SJCRH30 (cell line): ENCODE results near the gene C12orf75. TPM values are rescaled to one million over a fixed set of nuclear protein-coding genes. Genes with fewer than 3 reads are reported as not detected.
A peak's percentile ranks its signal among the peaks of the same experiment; 100 is the strongest.
"Not testable (repeated sequence)": the region's sequence is repeated elsewhere in the genome, so short reads cannot be mapped to it uniquely, and the experiment has no call there.

ENCODE experiments used
- DNase-seq, 2 experiments: peaks; one replicate each; pipeline ENCODE4 v3.0.0-alpha.2; 2015 to 2020
- H3K27ac ChIP-seq: fragments of 250-450 bp; sonication (Bioruptor Pico); 2 replicates; pipeline ENCODE4 v1.5.1; 2020; ENCODE audit warnings: mild to moderate bottlenecking, moderate library complexity
- H3K27me3 ChIP-seq: fragments of 250-450 bp; sonication (Bioruptor Pico); 2 replicates; pipeline ENCODE4 v1.5.1; 2020; ENCODE audit warnings: mild to moderate bottlenecking, moderate library complexity
- H3K36me3 ChIP-seq: fragments of 250-450 bp; sonication (Bioruptor Pico); 2 replicates; pipeline ENCODE4 v1.5.1; 2020; ENCODE audit warnings: mild to moderate bottlenecking, moderate library complexity
- H3K4me1 ChIP-seq: fragments of 250-450 bp; sonication (Bioruptor Pico); 2 replicates; pipeline ENCODE4 v1.5.1; 2020; ENCODE audit warnings: mild to moderate bottlenecking, moderate library complexity
- H3K4me3 ChIP-seq: fragments of 250-450 bp; sonication (Bioruptor Pico); 2 replicates; pipeline ENCODE4 v1.5.1; 2020; ENCODE audit warnings: mild to moderate bottlenecking, moderate library complexity
- H3K9me3 ChIP-seq: fragments of 250-450 bp; sonication (Bioruptor Pico); replicated peaks from 2 replicates; pipeline ENCODE4 v1.5.1; 2020; ENCODE audit warnings: mild to moderate bottlenecking, moderate library complexity
- total RNA-seq: library from RNA; depleted of rRNA; stranded (reverse); fragments of >200 nt; shearing (Covaris generic); gene quantifications from 2 replicates; pipeline ENCODE4 v1.2.3, GENCODE V29; 2014

The C12orf75 gene
- total RNA-seq, 1 experiment from 2014 or later = 36.2 TPM

DNA sequence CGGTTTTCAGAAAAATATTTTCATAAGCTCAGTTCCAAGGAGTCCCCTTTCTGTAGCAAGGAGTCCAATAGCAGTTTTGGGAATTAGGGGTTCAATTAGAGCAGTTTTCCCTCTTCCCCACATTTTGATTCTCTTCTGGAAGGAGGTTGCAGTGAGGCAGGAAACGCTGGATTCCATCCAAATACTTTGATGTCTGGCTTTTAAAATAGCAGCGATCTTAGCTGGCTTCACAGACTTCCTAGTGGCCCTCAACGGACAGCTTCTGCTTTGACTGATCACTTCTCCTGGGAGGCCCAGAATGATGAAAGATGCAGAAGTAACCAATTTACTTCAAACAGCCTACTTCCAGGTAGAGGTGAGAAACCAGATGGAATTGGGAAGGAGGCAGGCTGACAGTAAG, 63.1 kb downstream of the C12orf75 start:
- Histone ChIP-seq H3K4me3 (no peak overlapping the region), H3K4me1 (peaks cover 4% of the 10 kb centered on the region), H3K36me3 (no peaks in the 10 kb centered on the region), H3K27me3 (no peaks in the 10 kb centered on the region), H3K27ac (no peak overlapping the region), H3K9me3 (no peaks in the 10 kb centered on the region)
- DNase-seq = no peak

DNA sequence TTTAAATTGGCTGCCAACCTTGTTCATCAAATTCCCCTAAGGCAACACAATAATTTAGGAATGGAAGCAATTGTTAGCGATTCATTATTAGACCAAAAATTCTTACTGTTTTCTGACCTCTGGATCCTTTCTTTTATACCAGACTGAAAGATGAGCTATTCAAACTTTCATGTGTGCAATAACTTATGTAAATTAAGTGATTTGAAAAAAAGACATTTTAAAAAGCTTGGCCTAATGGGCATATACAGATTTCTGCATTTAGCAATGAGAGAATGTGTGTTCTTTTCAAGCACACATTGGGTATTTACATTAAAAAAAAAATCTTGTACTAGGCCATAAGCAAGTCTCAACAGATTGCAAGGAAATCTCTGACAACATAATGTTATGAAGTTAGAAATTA, 65.5 kb downstream of the C12orf75 start:
- Histone ChIP-seq H3K4me1 (peaks cover 4% of the 10 kb centered on the region), H3K27ac (no peak overlapping the region), H3K36me3 (no peaks in the 10 kb centered on the region), H3K4me3 (no peak overlapping the region), H3K9me3 (no peaks in the 10 kb centered on the region), H3K27me3 (no peaks in the 10 kb centered on the region)
- DNase-seq = no peak

DNA sequence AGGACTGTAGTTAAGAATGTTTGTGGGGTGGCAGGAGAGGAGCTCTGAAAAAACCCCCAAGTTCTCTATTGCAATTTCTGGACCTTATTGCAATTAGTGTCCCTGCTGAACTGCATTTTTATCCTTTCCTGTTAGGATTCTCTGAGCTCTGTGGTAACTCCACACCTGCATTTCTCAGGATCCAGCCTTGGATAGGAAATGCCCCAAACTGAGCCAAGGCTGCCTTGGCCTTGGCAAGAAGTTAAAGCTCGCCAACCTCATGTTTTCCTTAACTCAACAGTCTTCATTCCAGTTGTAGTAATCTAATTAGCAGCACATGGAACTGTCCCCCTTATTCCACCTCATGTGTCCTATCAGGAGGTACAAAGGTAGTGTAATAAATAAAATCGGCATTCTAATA, 66.5 kb downstream of the C12orf75 start:
- H3K4me3 ChIP-seq = no peak overlapping the region

DNA sequence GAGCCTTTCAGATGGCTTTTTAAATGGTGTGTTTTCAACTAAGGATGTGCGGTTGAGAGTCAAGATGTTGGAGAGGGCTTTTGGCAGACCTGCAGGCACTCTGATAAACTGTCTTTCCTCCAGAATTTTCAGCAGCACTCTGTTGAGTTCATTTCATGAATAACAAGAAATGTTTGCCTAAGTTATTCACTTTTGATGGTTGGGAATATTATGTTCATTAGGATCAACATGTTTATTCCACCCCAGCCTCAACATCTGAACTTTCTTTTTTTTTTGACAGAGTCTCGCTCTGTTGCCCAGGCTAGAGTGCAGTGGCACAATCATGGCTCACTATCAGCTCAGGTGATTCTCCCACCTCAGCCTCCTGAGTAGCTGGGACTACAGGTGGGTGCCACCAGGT, 68.4 kb downstream of the C12orf75 start:
- Histone ChIP-seq H3K9me3 (no peaks in the 10 kb centered on the region), H3K4me3 (no peak overlapping the region), H3K27me3 (no peaks in the 10 kb centered on the region), H3K36me3 (no peaks in the 10 kb centered on the region), H3K4me1 (no peaks in the 10 kb centered on the region; the same call in 1 of the 2 replicates), H3K27ac (no peak overlapping the region)
- no peak for DNase-seq

More for the DNA sequence above, 66.5 kb downstream of the C12orf75 start:
- DNase-seq = no peak
- Histone ChIP-seq H3K9me3 (no peaks in the 10 kb centered on the region), H3K4me1 (peaks cover 4% of the 10 kb centered on the region), H3K27ac (no peak overlapping the region), H3K36me3 (no peaks in the 10 kb centered on the region), H3K27me3 (no peaks in the 10 kb centered on the region)

DNA sequence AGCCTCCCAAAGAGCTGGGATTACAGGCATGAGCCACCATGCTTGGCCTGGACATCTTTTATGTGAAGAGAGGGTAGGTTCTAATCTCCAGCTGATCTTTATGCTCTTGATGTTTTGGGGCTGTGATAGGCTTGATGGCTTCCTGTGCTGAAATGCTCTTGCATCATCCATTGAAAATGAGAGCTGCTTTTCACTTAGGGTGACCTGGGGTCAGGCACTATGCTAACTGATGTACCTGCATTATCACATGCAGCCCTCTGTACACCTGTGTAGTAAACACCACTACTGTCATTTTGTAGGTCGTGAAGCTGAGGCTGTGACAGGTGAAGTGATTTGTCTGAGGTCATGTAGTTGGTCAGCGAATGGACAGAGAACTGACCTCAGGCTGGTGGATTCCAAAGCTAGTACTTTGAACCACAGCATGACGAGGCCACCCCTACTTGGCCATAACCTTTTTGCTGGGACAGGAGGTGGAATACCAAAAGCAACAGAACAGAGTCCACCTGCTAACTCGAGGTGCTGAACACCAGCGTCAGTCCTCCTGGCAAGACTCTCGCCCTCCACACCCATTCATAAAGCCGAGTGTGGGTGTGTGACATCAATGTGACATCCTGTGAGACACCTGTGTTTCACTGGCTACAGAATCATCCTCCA, 69.1 kb downstream of the C12orf75 start:
- Histone ChIP-seq H3K27ac (no peak overlapping the region), H3K4me3 (no peak overlapping the region), H3K36me3 (no peaks in the 10 kb centered on the region), H3K9me3 (no peaks in the 10 kb centered on the region), H3K4me1 (no peaks in the 10 kb centered on the region), H3K27me3 (no peaks in the 10 kb centered on the region)
- DNase-seq = no peak

DNA sequence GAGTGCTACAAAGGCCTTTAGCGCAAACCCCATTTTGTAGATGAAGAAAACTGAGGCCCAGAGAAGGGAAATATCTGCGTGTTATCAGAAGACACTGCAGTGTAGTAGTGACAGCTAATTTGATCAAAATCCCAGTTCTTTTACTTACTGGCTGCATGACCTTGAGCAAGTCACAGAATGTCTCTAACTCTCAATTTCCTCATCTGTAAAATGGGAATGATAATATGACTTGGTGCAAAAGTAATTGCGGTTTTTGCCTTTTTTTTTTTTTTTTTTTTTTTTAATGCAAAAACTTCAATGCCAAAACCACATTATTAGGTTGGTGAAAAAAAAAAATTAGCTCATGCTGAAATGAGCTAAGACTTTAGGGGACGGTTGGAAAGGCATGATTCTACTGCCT, 69.7 kb downstream of the C12orf75 start:
- no peaks in the 10 kb centered on the region for H3K36me3 ChIP-seq

DNA sequence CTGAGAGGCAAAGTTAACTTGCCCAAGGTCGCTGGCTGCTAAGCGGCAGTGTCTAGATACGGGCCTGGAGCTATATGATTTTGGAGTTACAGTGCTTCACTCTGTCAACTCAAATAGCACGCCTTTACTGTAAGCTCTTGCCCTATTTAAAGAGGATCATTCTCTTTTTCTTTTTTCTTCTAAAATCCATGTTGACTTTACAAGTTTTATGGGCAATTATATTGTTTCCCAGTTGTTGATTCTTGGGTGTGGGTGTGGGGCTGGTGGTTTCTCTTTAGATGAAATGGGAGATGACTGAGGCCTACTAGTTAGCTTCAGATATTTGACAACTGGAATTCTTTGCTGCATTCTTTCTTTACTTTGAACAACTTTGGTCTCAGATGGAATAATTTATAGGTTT, 70.7 kb downstream of the C12orf75 start:
- Histone ChIP-seq H3K4me1 (no peaks in the 10 kb centered on the region), H3K4me3 (no peak overlapping the region), H3K9me3 (no peaks in the 10 kb centered on the region), H3K36me3 (no peaks in the 10 kb centered on the region), H3K27me3 (no peaks in the 10 kb centered on the region), H3K27ac (no peak overlapping the region)
- no peak for DNase-seq

More for the DNA sequence above, 69.7 kb downstream of the C12orf75 start:
- no peak for DNase-seq
- no peaks in the 10 kb centered on the region for H3K27me3 ChIP-seq
- H3K27ac ChIP-seq = no peak overlapping the region
- H3K4me3 ChIP-seq = no peak overlapping the region
- no peaks in the 10 kb centered on the region for H3K4me1 ChIP-seq
- H3K9me3 ChIP-seq = no peaks in the 10 kb centered on the region

DNA sequence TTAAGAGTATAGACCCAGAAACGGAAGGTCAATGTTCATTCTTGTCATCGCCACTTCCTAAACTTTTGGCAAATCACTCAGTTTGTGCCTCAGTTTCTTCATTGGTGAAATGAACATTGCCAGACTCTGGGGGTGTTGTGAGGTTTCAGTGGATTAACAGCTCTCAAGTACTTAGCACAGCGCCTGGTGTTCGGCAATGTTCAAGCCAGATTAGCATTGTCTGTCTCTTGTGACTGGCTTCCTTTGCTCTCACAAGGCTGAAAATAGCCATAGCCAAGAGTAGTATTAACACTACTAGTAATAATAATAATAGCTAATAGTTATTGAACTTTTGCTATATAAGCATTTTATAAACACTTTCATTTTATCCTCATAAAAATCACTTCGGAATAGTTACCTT, 71.9 kb downstream of the C12orf75 start:
- Histone ChIP-seq H3K9me3 (no peaks in the 10 kb centered on the region), H3K27ac (no peak overlapping the region)
- DNase-seq = no peak

DNA sequence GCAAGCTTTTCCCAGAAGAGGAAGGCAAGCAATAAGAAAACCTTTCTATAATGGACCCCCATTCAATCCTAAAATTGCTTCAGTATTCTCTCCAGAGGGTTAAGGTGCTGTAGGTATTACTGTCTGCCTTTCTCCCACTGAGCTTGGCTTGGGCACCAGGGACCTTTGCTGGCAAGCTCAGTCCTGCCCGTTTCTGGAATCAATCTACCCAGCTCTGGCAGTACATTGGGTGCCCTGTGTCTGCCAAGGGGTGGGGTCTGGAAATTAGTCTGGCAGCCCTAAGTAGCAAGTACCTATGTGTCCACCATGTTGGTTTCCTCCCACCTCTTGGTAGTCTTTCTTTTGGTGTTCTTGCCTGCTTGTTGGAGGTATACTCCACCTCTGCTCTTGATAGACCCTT, 72.6 kb downstream of the C12orf75 start:
- no peaks in the 10 kb centered on the region for H3K27me3 ChIP-seq
- no peak for DNase-seq
- H3K4me3 ChIP-seq = no peak overlapping the region
- H3K27ac ChIP-seq = no peak overlapping the region
- no peaks in the 10 kb centered on the region for H3K4me1 ChIP-seq
- no peaks in the 10 kb centered on the region for H3K36me3 ChIP-seq
- H3K9me3 ChIP-seq = no peaks in the 10 kb centered on the region

More for the DNA sequence above, 71.9 kb downstream of the C12orf75 start:
- Histone ChIP-seq H3K4me1 (no peaks in the 10 kb centered on the region), H3K36me3 (no peaks in the 10 kb centered on the region), H3K4me3 (no peak overlapping the region), H3K27me3 (no peaks in the 10 kb centered on the region)

DNA sequence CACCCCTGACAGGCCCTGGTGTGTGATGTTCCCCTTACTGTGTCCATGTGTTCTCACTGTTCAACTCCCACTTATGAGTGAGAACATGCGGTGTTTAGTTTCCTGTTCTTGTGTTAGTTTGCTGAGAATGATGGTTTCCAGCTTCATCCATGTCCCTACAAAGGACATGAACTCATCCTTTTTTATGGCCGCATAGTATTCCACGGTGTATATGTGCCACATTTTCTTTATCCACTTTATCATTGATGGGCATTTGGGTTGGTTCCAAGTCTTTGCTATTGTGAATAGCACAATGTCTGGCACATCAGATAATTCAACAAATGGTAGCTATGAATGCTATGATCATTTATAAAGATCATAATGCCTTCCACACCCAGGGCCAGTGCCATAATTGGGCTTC, 73.6 kb downstream of the C12orf75 start:
- not testable (repeated sequence) for H3K27me3 ChIP-seq, DNase-seq

DNA sequence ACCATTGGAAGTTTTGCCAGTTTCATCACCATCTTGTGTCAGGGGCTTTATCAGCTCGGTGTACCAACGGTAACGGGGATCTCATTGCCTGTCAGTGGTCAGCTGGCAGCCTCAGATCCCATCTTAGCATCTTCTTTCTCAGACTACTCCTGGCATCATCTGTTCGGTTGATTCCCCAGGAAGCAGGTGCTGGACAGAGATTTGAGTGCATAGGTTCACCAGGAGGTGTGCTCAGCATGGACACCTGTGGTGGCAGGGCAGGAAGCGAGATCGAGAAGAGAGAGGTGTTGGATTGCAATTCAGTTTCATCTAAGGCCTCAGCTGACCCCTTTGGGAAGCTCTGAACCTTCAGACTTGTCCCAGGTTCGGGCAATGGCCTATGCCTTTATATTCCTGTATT, 76.0 kb downstream of the C12orf75 start:
- H3K27me3 ChIP-seq = no peaks in the 10 kb centered on the region
- no peaks in the 10 kb centered on the region for H3K9me3 ChIP-seq
- no peak for DNase-seq
- H3K27ac ChIP-seq = no peak overlapping the region
- H3K4me1 ChIP-seq = peaks cover 4% of the 10 kb centered on the region
- H3K4me3 ChIP-seq = no peak overlapping the region
- no peaks in the 10 kb centered on the region for H3K36me3 ChIP-seq

More for the DNA sequence above, 73.6 kb downstream of the C12orf75 start:
- H3K9me3 ChIP-seq, H3K4me1 ChIP-seq, H3K4me3 ChIP-seq, H3K27ac ChIP-seq, H3K36me3 ChIP-seq: not testable (repeated sequence)

DNA sequence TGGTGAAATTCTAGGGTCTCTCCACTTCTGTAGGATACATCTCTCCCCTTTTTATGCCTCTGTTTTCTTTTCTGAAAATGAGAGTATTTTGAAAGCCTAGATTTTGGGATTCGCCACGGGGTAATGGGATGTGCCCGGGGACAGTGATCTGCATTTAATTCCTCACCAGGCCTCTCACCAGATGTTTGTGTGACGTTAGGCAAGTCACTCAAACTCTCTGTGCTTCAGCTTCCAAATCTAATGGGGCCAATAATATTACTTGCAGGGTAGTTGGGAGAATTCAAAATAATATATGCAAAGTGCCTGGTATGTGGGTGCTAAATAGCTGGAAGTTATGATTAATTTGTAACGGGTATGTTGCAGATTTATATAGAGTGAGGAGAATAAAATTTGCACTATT, 78.8 kb downstream of the C12orf75 start:
- H3K9me3 ChIP-seq = no peaks in the 10 kb centered on the region
- H3K27me3 ChIP-seq = no peaks in the 10 kb centered on the region
- no peak overlapping the region for H3K27ac ChIP-seq
- no peak overlapping the region for H3K4me3 ChIP-seq
- H3K36me3 ChIP-seq = no peaks in the 10 kb centered on the region
- peaks cover 4% of the 10 kb centered on the region for H3K4me1 ChIP-seq
- DNase-seq = no peak

DNA sequence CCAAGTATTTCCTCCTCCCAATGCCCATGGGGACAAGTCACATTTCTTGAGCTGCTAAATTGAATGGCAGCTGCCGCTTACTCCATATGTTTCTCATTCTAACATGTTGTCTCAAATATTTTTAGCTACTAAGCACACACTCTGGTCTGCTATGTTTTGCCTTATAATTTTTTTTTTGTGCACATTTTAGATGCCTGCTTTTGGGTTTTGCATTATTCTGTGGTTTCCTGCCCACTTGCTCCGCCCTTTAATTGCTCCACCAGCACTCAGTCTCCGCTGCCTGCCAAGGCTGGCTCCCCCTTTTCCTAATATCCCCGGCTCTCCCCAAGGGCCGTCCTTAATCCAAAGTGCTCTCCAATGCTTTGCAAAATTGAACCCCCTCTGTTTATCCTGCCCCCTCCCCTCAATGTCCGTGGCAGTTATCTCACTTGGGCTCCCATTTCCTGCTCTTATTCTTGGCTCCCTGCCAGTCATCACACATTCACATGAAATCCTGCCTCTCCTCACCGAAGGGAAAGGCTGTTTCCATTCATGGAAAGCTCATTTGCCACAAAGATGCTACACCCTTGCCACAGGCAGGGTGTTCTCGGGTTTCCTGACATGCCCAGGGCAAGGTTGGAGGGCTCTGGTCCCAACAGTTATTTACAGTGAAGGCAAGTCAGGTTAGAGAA, 79.4 kb downstream of the C12orf75 start:
- DNase-seq = peak; percentile 46 to 77
- H3K4me1 ChIP-seq = peaks cover 4% of the 10 kb centered on the region
- no peaks in the 10 kb centered on the region for H3K27me3 ChIP-seq
- no peaks in the 10 kb centered on the region for H3K36me3 ChIP-seq
- H3K27ac ChIP-seq = no peak overlapping the region
- peak overlapping the region; percentile 25 for H3K4me3 ChIP-seq
- H3K9me3 ChIP-seq = no peaks in the 10 kb centered on the region

DNA sequence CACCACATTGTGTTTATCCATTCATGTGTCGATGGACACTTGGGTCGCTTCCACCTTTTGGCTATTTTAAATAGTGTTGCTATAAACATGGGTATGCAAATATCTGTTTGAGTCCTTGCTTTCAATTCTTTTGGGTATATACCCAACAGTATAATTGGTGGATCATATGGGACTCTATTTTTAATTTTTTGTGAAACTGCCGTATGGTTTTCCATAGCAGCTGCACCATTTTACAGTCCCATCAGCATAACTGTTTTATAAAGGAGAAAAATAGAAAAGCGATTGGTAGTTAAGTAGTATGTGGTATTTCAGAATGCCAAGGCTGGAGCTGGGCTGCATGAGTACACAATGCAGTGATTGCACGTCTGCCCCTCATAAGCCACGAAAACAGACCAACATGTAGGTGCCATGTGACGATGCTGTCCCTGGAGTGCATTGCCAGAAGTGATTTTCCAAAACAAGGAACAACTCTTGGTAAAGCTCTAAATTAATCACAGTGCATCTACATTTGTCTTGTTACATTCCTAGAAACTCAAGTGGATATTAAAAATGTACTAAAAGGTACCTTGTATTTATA, 83.5 kb downstream of the C12orf75 start:
- no peak for DNase-seq
- no peaks in the 10 kb centered on the region for H3K36me3 ChIP-seq
- H3K4me3 ChIP-seq = no peak overlapping the region
- H3K27ac ChIP-seq = no peak overlapping the region
- H3K27me3 ChIP-seq = no peaks in the 10 kb centered on the region
- no peaks in the 10 kb centered on the region for H3K9me3 ChIP-seq
- peaks cover 4% of the 10 kb centered on the region for H3K4me1 ChIP-seq

DNA sequence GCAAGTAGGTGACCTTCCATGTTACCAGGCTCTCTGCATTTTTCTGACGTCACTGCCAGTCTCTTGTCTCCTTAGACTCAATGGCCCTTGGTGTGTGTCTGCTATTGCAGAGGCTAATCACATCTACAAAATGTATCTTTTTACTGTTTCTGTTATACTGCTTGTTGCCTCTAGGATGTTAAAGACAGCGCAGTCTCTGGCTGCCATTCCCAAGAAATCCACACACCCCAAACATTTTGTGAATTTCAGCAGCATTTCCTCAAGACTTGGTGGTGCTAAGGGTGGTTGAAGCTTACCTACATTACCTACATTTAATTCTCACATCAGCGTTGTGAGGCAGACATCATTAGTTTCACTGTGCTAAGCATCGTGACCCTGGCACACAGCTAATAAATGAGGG, 87.2 kb downstream of the C12orf75 start:
- Histone ChIP-seq H3K36me3 (no peaks in the 10 kb centered on the region), H3K4me1 (peaks cover 4% of the 10 kb centered on the region; the same call in 1 of the 2 replicates), H3K9me3 (no peaks in the 10 kb centered on the region), H3K27me3 (no peaks in the 10 kb centered on the region), H3K4me3 (no peak overlapping the region), H3K27ac (peak overlapping the region; percentile 21)
- DNase-seq = no peak
